Hepatocyte (in vitro differentiated cells): Measurements from ENCODE around the gene FOSL2. TPM values are rescaled to one million over a fixed set of nuclear protein-coding genes. Genes with fewer than 3 reads are reported as not detected.

Experiments
- DNase-seq: peaks from one replicate; pipeline ENCODE4 v3.0.0-alpha.2; 2016; ENCODE audit warnings: low spot score
- H2AFZ ChIP-seq: fragments of 200-600 bp; sonication (generic); 2 replicates; pipeline ENCODE4 v1.6.0; 2016; ENCODE audit warnings: antibody characterized with exemption, mild to moderate bottlenecking
- H3K27ac ChIP-seq: fragments of 200-600 bp; sonication (generic); 2 replicates; pipeline ENCODE4 v1.5.1; 2016; ENCODE audit warnings: mild to moderate bottlenecking
- H3K27me3 ChIP-seq: fragments of 200-600 bp; sonication (generic); 2 replicates; pipeline ENCODE4 v1.6.1; 2016
- H3K36me3 ChIP-seq: fragments of 200-600 bp; sonication (generic); replicated peaks from 2 replicates; pipeline ENCODE4 v1.5.1; 2016; ENCODE audit warnings: low read depth; ENCODE audit not compliant: insufficient read depth
- H3K4me1 ChIP-seq: fragments of 200-600 bp; sonication (generic); 2 replicates; pipeline ENCODE4 v1.5.1; 2016; ENCODE audit warnings: mild to moderate bottlenecking, moderate library complexity; ENCODE audit not compliant: insufficient read depth
- H3K4me2 ChIP-seq: fragments of 200-600 bp; sonication (generic); 2 replicates; pipeline ENCODE4 v1.6.0; 2016
- H3K4me3 ChIP-seq: fragments of 200-600 bp; sonication (generic); 2 replicates; pipeline ENCODE4 v1.5.1; 2016; ENCODE audit warnings: mild to moderate bottlenecking
- H3K79me2 ChIP-seq: fragments of 200-600 bp; sonication (generic); 2 replicates; pipeline ENCODE4 v1.6.0; 2017; ENCODE audit warnings: mild to moderate bottlenecking
- H3K9me2 ChIP-seq: fragments of 200-600 bp; sonication (generic); replicated peaks from 2 replicates; pipeline ENCODE4 v1.6.0; 2017; ENCODE audit warnings: mild to moderate bottlenecking; ENCODE audit not compliant: insufficient read depth
- H3K9me3 ChIP-seq: fragments of 200-600 bp; sonication (generic); 2 replicates; pipeline ENCODE4 v1.5.1; 2016; ENCODE audit warnings: low read depth, mild to moderate bottlenecking
- H4K20me1 ChIP-seq: fragments of 200-600 bp; sonication (generic); 2 replicates; pipeline ENCODE4 v1.6.0; 2016; ENCODE audit warnings: mild to moderate bottlenecking; ENCODE audit not compliant: insufficient read depth, poor library complexity, severe bottlenecking
- EZH2 ChIP-seq: fragments of 200-600 bp; sonication (generic); IDR thresholded peaks from 2 replicates; pipeline ENCODE4 v1.6.1; 2016; ENCODE audit warnings: antibody characterized with exemption, mild to moderate bottlenecking, borderline replicate concordance
- EZH2phosphoT487 ChIP-seq: fragments of 200-600 bp; sonication (generic); IDR thresholded peaks from one replicate; pipeline ENCODE4 v1.6.1; 2018; ENCODE audit warnings: antibody characterized with exemption, mild to moderate bottlenecking, low read depth, moderate library complexity; ENCODE audit not compliant: unreplicated experiment, severe bottlenecking
- WGBS: methylation state at CpG from one replicate; pipeline ENCODE4 v1.1.6; 2016; ENCODE audit warnings: low lambda C conversion rate; ENCODE audit errors: missing lambda C conversion rate; 5-methylcytosine and 5-hydroxymethylcytosine counted together
- polyA plus RNA-seq: library from polyadenylated mRNA; unstranded; fragments of >200 nt; fragmentation: Nextera tagmentation; extraction: Ambion mirVana; gene quantifications from 2 replicates; pipeline ENCODE4 v1.2.1, GENCODE V29; 2016
- total RNA-seq: library from RNA; depleted of rRNA; stranded (reverse); fragments of >200 nt; gene quantifications from 2 replicates; pipeline ENCODE4 v1.2.3, GENCODE V29; 2014
- TF ChIP-seq, protein P1 (sequence below): fragments of 200-600 bp; sonication (generic); IDR thresholded peaks from 2 replicates; pipeline ENCODE4 v1.5.1; 2016; ENCODE audit warnings: antibody characterized with exemption, mild to moderate bottlenecking; ENCODE audit not compliant: poor library complexity

Gene FOSL2
- total and polyA plus RNA-seq, 2 experiments from 2014 or later, result 91.1 to 148 TPM

DNA sequence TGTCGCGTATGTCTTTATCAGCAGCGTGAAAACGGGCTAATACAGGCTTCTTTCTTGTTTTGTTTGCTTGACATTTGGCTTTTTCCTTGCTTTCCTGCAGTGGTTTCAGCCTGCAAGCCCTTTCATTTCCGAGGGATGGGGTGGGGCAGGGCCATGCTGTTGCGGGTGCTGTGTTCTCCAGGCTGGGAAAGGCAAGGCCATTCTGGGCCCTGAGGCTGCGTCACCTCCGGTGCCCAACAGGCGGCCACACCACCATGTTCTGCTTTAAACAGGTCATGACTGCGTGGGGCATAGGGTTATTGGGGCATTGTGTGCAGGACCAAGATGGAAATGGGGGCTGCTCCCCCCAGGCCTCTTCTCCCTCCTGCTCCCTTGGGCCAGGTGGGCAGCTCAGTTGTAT, 64.6 kb downstream of the FOSL2 start:
- TF ChIP-seq EZH2phosphoT487 (no peak), EZH2 (no peak)
- TF ChIP-seq, protein P1, sequence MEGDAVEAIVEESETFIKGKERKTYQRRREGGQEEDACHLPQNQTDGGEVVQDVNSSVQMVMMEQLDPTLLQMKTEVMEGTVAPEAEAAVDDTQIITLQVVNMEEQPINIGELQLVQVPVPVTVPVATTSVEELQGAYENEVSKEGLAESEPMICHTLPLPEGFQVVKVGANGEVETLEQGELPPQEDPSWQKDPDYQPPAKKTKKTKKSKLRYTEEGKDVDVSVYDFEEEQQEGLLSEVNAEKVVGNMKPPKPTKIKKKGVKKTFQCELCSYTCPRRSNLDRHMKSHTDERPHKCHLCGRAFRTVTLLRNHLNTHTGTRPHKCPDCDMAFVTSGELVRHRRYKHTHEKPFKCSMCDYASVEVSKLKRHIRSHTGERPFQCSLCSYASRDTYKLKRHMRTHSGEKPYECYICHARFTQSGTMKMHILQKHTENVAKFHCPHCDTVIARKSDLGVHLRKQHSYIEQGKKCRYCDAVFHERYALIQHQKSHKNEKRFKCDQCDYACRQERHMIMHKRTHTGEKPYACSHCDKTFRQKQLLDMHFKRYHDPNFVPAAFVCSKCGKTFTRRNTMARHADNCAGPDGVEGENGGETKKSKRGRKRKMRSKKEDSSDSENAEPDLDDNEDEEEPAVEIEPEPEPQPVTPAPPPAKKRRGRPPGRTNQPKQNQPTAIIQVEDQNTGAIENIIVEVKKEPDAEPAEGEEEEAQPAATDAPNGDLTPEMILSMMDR, result no peak
- H3K4me3 ChIP-seq, result no peak overlapping the region
- no peaks in the 10 kb centered on the region for H3K9me2 ChIP-seq
- H3K4me2 ChIP-seq, result no peak overlapping the region
- WGBS, result 86% methylated on average over 10 of the region's 10 CpGs
- no peaks in the 10 kb centered on the region for H3K4me1 ChIP-seq
- no peaks in the 10 kb centered on the region for H3K79me2 ChIP-seq
- no peak overlapping the region for H3K27ac ChIP-seq
- no peaks in the 10 kb centered on the region for H3K9me3 ChIP-seq
- no peak for DNase-seq
- H4K20me1 ChIP-seq, result no peaks in the 10 kb centered on the region
- no peaks in the 10 kb centered on the region for H3K36me3 ChIP-seq
- H3K27me3 ChIP-seq, result no peaks in the 10 kb centered on the region
- H2AFZ ChIP-seq, result no peak overlapping the region

DNA sequence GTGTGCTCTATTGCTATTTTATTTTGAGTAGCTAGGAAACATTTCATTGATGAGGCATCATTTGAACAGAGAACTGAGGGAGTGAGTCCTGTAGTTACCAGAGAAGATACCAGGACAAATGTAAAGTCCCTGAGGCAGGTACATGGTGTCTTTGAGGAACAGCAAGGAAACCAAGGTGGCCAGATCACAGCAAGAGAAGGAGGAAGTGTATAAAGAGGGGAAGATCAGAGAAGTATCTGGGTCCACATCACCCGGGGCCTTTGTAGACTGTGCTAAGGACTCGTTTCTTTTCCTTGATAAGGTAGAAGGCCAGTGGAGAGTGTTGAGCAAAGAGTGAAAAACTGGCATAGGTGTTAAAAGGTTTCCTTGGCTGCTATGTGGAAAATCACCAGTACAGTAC, 68.4 kb downstream of the FOSL2 start:
- H2AFZ ChIP-seq, result no peak overlapping the region
- H3K4me2 ChIP-seq, result no peak overlapping the region
- 72% methylated on average over 2 of the region's 2 CpGs for WGBS
- H3K27ac ChIP-seq, result no peak overlapping the region
- H3K27me3 ChIP-seq, result no peaks in the 10 kb centered on the region
- DNase-seq, result no peak
- no peaks in the 10 kb centered on the region for H3K9me3 ChIP-seq
- H3K36me3 ChIP-seq, result no peaks in the 10 kb centered on the region
- H3K4me3 ChIP-seq, result no peak overlapping the region
- TF ChIP-seq EZH2phosphoT487, result no peak
- TF ChIP-seq EZH2, result no peak
- TF ChIP-seq, protein P1, result no peak
- H3K79me2 ChIP-seq, result no peaks in the 10 kb centered on the region
- H4K20me1 ChIP-seq, result no peaks in the 10 kb centered on the region
- no peaks in the 10 kb centered on the region for H3K4me1 ChIP-seq
- no peaks in the 10 kb centered on the region for H3K9me2 ChIP-seq

DNA sequence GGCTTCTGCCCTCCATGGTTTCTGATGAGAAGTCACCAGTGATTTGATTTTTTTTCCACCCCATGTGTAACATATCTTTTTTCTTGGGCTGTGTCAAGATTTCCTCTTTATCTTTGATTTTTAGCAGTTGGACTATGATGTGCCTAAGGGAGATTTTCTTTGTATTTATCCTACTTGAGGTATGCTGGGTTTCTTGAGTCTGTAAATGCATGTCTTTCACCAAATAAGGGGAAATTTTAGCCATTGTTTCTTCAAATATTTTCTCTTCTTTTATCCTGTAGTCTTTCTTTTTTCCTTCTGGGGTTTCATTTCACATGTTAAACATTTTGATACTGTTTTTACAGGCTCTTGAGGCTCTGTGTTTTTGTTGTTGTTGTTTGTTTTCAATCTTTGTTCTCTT, 69.5 kb downstream of the FOSL2 start:
- no peak for DNase-seq
- Histone ChIP-seq H3K36me3 (no peaks in the 10 kb centered on the region), H4K20me1 (no peaks in the 10 kb centered on the region), H3K9me3 (no peaks in the 10 kb centered on the region), H3K79me2 (no peaks in the 10 kb centered on the region), H3K4me3 (no peak overlapping the region), H3K9me2 (no peaks in the 10 kb centered on the region), H3K27ac (no peak overlapping the region), H3K4me1 (no peaks in the 10 kb centered on the region), H3K27me3 (no peaks in the 10 kb centered on the region), H3K4me2 (no peak overlapping the region), H2AFZ (no peak overlapping the region)
- no peak for TF ChIP-seq EZH2phosphoT487
- TF ChIP-seq EZH2, result no peak
- TF ChIP-seq, protein P1, result no peak
